Small intestine (tissue), 7 donors: ENCODE data around the gene ANKEF1. TPM values are rescaled to one million over a fixed set of nuclear protein-coding genes. Genes with fewer than 3 reads are reported as not detected.

Source experiments
- DNase-seq, 2 donors: peaks; one replicate each; pipeline versions ENCODE4 v3.0.0 to v3.0.0-alpha.2; 2013
- FAIRE-seq: peaks from 2 replicates; lab custom pipeline; 2012; peaks lifted over from hg19 to GRCh38; lab: Jason Lieb, UNC
- H3K27ac ChIP-seq, 3 donors: one replicate each; pipeline ENCODE4 v1.5.1; 2013; ENCODE audit warnings: low read length in 2 of 3, mild to moderate bottlenecking in 2 of 3, control low read depth in 1 of 3, inconsistent platforms in 1 of 3, low read depth in 1 of 3, moderate library complexity in 1 of 3
- H3K27me3 ChIP-seq, 3 donors: one replicate each; pipeline ENCODE4 v1.6.1; 2013; ENCODE audit warnings: low read length in 3 of 3, inconsistent platforms in 1 of 3; ENCODE audit not compliant: control insufficient read depth in 3 of 3, insufficient read depth in 3 of 3
- H3K36me3 ChIP-seq, 3 donors: one replicate each; pipeline ENCODE4 v1.6.1; 2013; ENCODE audit warnings: low read length in 3 of 3, inconsistent platforms in 1 of 3, low read depth in 1 of 3, mild to moderate bottlenecking in 1 of 3, moderate library complexity in 1 of 3; ENCODE audit not compliant: control insufficient read depth in 3 of 3, insufficient read depth in 2 of 3
- H3K4me1 ChIP-seq, 3 donors: one replicate each; pipeline ENCODE4 v1.6.1; 2013; ENCODE audit warnings: low read length in 2 of 3, inconsistent platforms in 1 of 3, low read depth in 1 of 3, mild to moderate bottlenecking in 1 of 3, moderate library complexity in 1 of 3; ENCODE audit not compliant: control insufficient read depth in 3 of 3, insufficient read depth in 2 of 3
- H3K4me3 ChIP-seq, 3 donors: one replicate each; pipeline ENCODE4 v1.5.1; 2013; ENCODE audit warnings: low read length in 3 of 3, control low read depth in 1 of 3, inconsistent platforms in 1 of 3, low read depth in 1 of 3, mild to moderate bottlenecking in 1 of 3, moderate library complexity in 1 of 3
- H3K9me3 ChIP-seq, 2 donors: one replicate each; pipeline ENCODE4 v1.6.1; 2013; ENCODE audit warnings: low read depth in 1 of 2, low read length in 1 of 2; ENCODE audit not compliant: control insufficient read depth in 2 of 2, insufficient read depth in 1 of 2
- WGBS, 3 donors: extraction: QIAGEN DNeasy Blood & Tissue Kit; methylation state at CpG; one replicate each; pipeline ENCODE4 v1.1.7; 2013; 5-methylcytosine and 5-hydroxymethylcytosine counted together
- polyA plus RNA-seq, 4 donors: library from polyadenylated mRNA; stranded (reverse) in 3 of 4; unstranded in 1 of 4; fragments of 200-250 nt in 3 of 4; fragments of 120-200 nt in 1 of 4; gene quantifications; one replicate each; pipeline versions ENCODE4 v1.2.1 to v1.2.3, GENCODE V29; 2013
- donor health status: healthy with polysubstance abuse.
- donor health status: control.
- donor health status: control.
- donor health status: Bipolar disorder and iron deficiency.
- donor health status: healthy.

Gene ANKEF1
- polyA plus RNA-seq, 4 donors = 2.2 to 6.5 (median 3.0) TPM

DNA sequence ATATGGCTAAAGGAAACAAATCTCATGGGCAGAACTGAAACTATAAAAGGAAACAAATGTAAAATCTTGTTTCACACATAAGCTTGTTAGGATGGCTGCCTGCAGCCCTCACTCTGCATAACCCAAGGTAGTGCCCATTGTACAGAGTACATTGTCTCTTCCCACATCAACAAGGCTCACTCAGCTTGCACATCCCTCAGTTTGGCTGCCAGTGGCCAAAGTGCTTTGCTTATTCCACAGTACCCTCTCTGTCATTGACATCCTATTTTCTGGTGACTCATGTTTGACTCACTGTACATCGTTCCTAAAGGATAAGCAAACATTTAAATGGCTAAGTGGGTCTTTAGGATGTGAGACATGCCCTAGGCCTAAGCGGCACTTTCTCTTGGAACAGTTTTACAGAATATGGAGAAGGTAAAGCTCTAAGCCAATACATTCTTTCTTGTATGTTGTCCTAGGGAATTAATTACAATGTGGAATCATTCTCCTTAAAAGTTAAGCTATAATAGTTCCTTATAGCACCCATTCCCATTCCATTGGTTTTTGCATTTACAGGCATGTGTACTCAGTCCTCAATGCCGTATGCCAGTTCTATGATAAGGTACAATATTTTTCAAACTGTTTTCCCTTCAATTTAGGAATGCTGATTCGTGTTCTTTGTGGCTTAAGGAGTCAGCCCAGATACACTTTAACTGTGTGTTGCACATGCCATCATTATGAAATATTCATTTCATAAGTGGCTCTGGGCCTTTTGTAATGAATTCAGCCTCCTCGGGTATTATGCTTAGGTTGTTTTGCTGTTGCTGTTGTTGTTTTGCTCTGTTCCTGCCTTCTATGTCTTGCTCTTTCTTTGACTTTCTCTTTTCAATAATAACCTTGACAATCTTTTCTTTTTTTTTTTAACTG, 5.5 kb downstream of the ANKEF1 start:
- H3K27ac ChIP-seq = no peak overlapping the region
- DNase-seq = no peak
- H3K27me3 ChIP-seq = no peaks in the 10 kb centered on the region
- no peak for FAIRE-seq
- 74 to 79% (median 78%) methylated on average over 5 of the region's 5 CpGs for WGBS, 3 donors
- H3K4me3 ChIP-seq = no peak overlapping the region
- peaks cover 0 to 5% (median 5%) of the 10 kb centered on the region in 3 donors for H3K4me1 ChIP-seq
- H3K36me3 ChIP-seq = peaks cover 0 to 3% (median 3%) of the 10 kb centered on the region in 3 donors
- H3K9me3 ChIP-seq = no peaks in the 10 kb centered on the region

DNA sequence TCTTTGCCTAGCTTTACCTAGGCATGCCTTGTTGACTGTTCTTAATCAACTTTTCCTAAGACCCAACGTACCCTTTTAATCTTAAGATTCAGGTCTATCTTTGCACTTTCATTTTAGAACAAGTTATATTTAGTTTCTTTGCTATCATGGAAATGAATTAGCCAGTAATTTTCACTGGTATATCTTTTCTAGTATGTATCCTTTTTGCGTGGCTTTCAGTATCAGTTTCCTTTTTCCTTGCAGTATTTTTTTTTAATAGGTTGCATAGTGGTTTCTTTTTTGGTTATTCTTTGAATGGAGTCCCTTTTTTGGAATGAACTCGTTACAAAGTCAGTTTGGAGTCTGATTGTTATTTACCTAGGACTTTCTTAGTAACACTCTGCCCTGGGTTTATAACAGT, 7.3 kb downstream of the ANKEF1 start:
- no peaks in the 10 kb centered on the region for H3K27me3 ChIP-seq
- 51 to 78% (median 59%) methylated on average over 3 of the region's 3 CpGs for WGBS, 3 donors
- no peaks in the 10 kb centered on the region for H3K4me1 ChIP-seq
- H3K4me3 ChIP-seq = no peak overlapping the region
- no peak overlapping the region for H3K27ac ChIP-seq
- peaks cover 0 to 3% (median 3%) of the 10 kb centered on the region in 3 donors for H3K36me3 ChIP-seq
- DNase-seq (no peak), FAIRE-seq (no peak)
- H3K9me3 ChIP-seq = no peaks in the 10 kb centered on the region

DNA sequence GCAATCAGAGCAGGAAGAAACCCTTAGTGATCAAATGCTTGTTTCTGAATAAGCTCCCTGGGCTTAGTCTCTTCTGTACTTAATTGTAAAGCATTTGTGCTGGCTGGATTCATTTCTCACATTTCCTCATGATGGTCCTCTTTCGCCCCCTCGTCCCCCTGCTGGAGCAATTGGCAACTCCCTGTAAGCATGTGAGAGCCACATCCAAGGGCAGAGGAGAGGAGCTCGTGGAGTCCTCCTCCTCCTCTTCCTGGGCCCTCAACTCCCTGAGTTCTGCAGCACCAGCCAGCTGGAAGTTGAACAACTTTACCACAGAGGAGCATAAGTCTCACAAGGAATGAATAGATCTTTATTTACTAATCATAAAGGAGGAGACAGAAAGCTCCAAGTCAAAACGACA, 12.6 kb downstream of the ANKEF1 start:
- FAIRE-seq (no peak), DNase-seq (peak in 1 of 2 donors; percentile 3)
- H3K27me3 ChIP-seq = no peaks in the 10 kb centered on the region
- H3K27ac ChIP-seq = no peak overlapping the region
- H3K4me3 ChIP-seq = no peak overlapping the region
- H3K9me3 ChIP-seq = no peaks in the 10 kb centered on the region
- H3K36me3 ChIP-seq = peaks cover 0 to 4% (median 0%) of the 10 kb centered on the region in 3 donors
- no peaks in the 10 kb centered on the region for H3K4me1 ChIP-seq
- 46 to 54% (median 53%) methylated on average over 4 of the region's 4 CpGs for WGBS, 3 donors

DNA sequence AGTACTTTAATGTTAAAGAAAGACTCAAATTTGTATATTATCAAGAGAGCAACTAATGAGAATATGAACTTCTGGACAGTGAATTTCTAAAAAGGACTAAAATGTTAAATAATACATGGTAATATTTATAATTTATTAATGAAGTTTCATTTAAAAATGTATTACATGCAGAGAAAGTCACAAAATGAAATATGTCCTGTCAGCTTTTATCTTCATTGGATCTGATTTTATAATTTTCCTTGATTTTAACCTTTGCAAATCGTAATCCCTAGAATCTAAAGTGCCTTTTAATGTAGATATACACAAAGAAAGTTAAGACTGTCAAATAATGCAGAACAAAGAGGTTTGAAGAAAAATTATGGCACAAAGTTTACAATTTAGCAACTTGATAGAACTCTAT, 16.4 kb downstream of the ANKEF1 start:
- H3K27ac ChIP-seq = no peak overlapping the region
- no peaks in the 10 kb centered on the region for H3K9me3 ChIP-seq
- no peak for DNase-seq
- WGBS, 3 donors = 48 to 98% (median 95%) methylated on average over 1 of the region's 1 CpG
- no peaks in the 10 kb centered on the region for H3K27me3 ChIP-seq
- no peak overlapping the region for H3K4me3 ChIP-seq
- no peaks in the 10 kb centered on the region for H3K4me1 ChIP-seq
- peaks cover 0 to 7% (median 6%) of the 10 kb centered on the region in 3 donors for H3K36me3 ChIP-seq
- FAIRE-seq = peak; percentile 77

DNA sequence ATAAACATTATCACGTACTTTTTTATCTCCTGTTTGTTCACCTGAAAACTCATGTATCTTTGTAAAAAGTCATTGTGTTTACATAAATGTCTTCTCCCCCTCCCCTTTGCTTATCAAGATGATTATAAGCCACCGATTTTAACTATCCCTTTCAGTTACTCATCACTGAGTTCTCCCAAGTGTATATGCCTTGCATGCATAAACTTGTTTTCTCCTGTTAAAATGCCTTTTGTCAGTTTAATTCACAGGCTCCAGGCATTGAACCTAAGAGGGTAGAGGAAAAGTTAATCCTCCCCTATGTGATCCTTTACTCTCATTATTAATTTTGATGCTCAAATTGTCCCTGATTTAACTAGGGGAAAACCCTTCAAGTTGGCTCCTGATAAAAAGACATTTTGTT, 24.2 kb downstream of the ANKEF1 start:
- Histone ChIP-seq H3K27ac (no peak overlapping the region), H3K4me3 (no peak overlapping the region), H3K27me3 (peaks cover 0 to 3% (median 0%) of the 10 kb centered on the region in 3 donors), H3K9me3 (no peaks in the 10 kb centered on the region), H3K36me3 (peaks cover 0 to 6% (median 2%) of the 10 kb centered on the region in 3 donors), H3K4me1 (no peaks in the 10 kb centered on the region)
- no peak for FAIRE-seq
- WGBS, 3 donors = 28 to 37% (median 35%) methylated on average over 2 of the region's 2 CpGs
- DNase-seq = no peak

DNA sequence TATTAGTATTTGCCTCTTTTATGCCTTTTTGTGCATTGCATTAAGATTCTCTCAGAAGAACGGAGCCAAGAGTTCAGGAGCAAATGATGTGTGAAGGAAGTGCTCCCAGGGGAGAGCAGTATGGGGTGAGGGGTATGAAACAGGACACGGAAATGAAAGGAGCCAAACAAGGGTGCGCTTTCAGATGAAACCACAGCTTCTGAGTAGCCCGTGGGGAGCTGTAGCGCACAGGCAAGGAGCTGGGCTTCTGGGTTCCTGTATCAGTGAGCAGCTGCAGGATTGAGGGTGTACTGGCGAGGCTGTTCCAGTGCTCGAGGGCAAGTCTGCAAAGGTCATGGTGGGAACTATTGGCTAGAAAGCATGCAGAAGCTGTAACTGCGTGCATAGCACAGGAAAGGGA, 25.4 kb downstream of the ANKEF1 start:
- FAIRE-seq = no peak
- H3K9me3 ChIP-seq = no peaks in the 10 kb centered on the region

DNA sequence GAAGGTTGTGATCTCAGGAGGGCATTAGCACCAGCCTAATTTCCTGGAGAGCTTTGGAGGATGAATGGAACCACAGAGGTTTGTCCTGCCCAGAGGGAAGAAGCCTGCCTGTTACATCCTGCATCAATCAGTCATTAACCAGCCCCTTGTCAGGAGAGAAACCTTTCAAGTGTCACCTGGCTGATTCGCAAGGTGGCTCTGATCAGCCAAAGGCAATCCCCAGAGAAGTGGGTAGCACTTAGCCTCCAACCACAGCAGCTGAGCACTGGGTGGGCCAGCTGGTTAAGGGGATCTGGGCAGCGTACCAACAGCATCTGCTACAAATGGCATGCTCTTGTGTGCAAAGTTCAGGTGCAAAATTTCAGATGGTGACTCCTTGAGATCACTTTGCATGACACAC, 26.9 kb downstream of the ANKEF1 start:
- Histone ChIP-seq H3K4me3 (no peak overlapping the region), H3K27me3 (peaks cover 0 to 3% (median 0%) of the 10 kb centered on the region in 3 donors), H3K9me3 (no peaks in the 10 kb centered on the region), H3K4me1 (no peaks in the 10 kb centered on the region), H3K27ac (no peak overlapping the region), H3K36me3 (no peaks in the 10 kb centered on the region)
- 54 to 67% (median 62%) methylated on average over 2 of the region's 2 CpGs for WGBS, 3 donors
- DNase-seq (no peak), FAIRE-seq (no peak)

More for the DNA sequence above, 25.4 kb downstream of the ANKEF1 start:
- Histone ChIP-seq H3K36me3 (peaks cover 0 to 2% (median 0%) of the 10 kb centered on the region in 3 donors), H3K4me1 (no peaks in the 10 kb centered on the region), H3K27me3 (peaks cover 0 to 3% (median 0%) of the 10 kb centered on the region in 3 donors), H3K27ac (no peak overlapping the region), H3K4me3 (no peak overlapping the region)
- 59 to 88% (median 75%) methylated on average over 8 of the region's 8 CpGs for WGBS, 3 donors
- DNase-seq = no peak

DNA sequence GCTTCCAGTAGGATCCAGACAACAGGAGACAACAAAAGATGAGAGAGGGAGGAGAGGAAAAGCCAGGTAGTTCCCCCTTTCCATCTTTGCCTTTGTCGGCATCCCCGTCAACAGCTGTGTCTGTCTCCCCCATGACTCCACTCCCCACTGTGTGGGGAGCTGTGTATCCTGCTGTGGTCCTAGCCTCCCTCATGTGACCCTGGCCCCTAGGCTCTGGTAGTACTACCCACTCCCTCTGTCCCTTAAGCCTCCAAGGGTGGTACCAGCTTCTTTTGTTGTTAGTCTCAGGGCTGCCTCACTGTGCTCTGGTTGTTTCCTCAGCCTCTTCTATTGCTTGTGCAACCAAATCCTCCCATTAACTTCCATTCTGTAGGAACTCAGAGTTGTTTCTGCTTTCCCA, 28.7 kb downstream of the ANKEF1 start:
- peaks cover 0 to 3% (median 0%) of the 10 kb centered on the region in 3 donors for H3K27me3 ChIP-seq
- FAIRE-seq = no peak
- H3K9me3 ChIP-seq = peaks cover 0 to 3% of the 10 kb centered on the region in 2 donors
- no peaks in the 10 kb centered on the region for H3K4me1 ChIP-seq
- no peak overlapping the region for H3K27ac ChIP-seq
- WGBS, 3 donors = 91 to 97% (median 92%) methylated on average over 2 of the region's 2 CpGs
- no peaks in the 10 kb centered on the region for H3K36me3 ChIP-seq
- no peak for DNase-seq
- no peak overlapping the region for H3K4me3 ChIP-seq
